Measurements from ENCODE around the gene PNPLA7. TPM values are rescaled to one million over a fixed set of nuclear protein-coding genes. Genes with fewer than 3 reads are reported as not detected.

PNPLA7 gene
- total RNA-seq, 1 donor from 2014 or later, result 13.5 TPM

DNA sequence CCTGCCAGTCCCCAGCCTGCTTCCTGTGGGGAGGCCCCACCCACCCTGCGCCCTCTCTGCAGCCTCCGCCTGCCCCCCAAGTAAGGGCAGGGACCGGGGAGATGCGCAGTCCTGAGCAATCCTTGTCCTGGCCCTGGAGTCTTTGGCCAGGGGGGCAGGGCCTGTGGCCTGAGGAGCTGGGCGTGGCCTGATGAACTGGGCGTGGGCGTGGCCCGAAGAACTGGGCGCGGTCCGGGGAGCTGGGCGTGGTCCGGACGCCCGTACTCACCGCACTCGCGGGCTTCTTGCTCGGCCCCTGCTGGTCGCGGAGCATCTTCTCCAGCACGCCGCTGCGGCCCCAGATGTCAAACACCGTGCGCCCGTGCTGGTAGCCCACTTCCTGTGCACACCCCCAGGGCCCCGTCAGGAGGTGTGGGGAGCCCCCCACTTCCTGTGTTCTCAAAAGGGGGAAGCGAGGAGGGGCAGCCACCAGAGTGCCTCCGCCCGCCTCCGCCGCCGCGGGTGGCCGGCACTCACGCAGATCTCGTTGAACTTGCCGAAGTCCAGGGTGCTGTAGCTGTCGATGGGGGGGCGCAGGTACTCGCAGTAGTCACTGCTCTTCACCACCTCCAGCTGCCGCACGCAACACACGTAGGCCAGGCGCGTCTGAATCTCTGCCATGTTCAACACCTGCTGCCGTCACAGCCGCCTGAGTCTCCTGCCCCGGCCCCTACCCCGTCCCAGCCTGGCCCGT, 88.4 kb downstream of the PNPLA7 start:
- Histone ChIP-seq H3K4me3 (no peak overlapping the region), H3K27ac (no peak overlapping the region), H3K4me1 (peaks cover 15 to 16% of the 10 kb centered on the region in 2 donors), H3K27me3 (no peaks in the 10 kb centered on the region), H3K9me3 (no peaks in the 10 kb centered on the region), H3K36me3 (peaks cover 0 to 3% of the 10 kb centered on the region in 2 donors)
- intact Hi-C loops (cut with DNase I), result no loop called here
- TF ChIP-seq, protein P1, sequence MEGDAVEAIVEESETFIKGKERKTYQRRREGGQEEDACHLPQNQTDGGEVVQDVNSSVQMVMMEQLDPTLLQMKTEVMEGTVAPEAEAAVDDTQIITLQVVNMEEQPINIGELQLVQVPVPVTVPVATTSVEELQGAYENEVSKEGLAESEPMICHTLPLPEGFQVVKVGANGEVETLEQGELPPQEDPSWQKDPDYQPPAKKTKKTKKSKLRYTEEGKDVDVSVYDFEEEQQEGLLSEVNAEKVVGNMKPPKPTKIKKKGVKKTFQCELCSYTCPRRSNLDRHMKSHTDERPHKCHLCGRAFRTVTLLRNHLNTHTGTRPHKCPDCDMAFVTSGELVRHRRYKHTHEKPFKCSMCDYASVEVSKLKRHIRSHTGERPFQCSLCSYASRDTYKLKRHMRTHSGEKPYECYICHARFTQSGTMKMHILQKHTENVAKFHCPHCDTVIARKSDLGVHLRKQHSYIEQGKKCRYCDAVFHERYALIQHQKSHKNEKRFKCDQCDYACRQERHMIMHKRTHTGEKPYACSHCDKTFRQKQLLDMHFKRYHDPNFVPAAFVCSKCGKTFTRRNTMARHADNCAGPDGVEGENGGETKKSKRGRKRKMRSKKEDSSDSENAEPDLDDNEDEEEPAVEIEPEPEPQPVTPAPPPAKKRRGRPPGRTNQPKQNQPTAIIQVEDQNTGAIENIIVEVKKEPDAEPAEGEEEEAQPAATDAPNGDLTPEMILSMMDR (IDR thresholded peaks at IDR 0.05), result no peak
- no peak for DNase-seq (ENCODE audit: low spot score in 2 of 2)

DNA sequence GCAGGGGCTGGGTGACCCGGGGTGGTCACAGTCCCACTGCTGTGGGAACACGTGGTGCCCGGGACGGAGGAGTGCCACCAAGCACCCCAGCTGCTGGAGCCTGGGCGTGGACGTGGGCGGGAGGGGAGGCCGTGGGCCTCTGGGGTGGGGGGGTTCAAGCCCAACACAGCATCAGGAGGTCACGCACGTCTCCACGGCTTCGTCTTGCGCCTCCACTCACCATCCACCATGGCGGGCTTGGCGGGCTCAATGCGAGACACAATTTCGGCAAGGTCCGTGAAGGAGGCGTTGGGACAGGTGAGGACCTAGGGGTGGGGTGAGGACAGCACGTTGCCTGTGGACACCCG, 88.9 kb downstream of the PNPLA7 start:
- intact Hi-C loops (cut with DNase I), result no loop called here
- Histone ChIP-seq H3K27me3 (no peaks in the 10 kb centered on the region), H3K9me3 (no peaks in the 10 kb centered on the region), H3K36me3 (peaks cover 0 to 3% of the 10 kb centered on the region in 2 donors), H3K27ac (no peak overlapping the region), H3K4me3 (no peak overlapping the region), H3K4me1 (peaks cover 19% of the 10 kb centered on the region in 2 donors)
- TF ChIP-seq, protein P1 (IDR thresholded peaks at IDR 0.05), result no peak
- DNase-seq (ENCODE audit: low spot score in 2 of 2), result no peak

DNA sequence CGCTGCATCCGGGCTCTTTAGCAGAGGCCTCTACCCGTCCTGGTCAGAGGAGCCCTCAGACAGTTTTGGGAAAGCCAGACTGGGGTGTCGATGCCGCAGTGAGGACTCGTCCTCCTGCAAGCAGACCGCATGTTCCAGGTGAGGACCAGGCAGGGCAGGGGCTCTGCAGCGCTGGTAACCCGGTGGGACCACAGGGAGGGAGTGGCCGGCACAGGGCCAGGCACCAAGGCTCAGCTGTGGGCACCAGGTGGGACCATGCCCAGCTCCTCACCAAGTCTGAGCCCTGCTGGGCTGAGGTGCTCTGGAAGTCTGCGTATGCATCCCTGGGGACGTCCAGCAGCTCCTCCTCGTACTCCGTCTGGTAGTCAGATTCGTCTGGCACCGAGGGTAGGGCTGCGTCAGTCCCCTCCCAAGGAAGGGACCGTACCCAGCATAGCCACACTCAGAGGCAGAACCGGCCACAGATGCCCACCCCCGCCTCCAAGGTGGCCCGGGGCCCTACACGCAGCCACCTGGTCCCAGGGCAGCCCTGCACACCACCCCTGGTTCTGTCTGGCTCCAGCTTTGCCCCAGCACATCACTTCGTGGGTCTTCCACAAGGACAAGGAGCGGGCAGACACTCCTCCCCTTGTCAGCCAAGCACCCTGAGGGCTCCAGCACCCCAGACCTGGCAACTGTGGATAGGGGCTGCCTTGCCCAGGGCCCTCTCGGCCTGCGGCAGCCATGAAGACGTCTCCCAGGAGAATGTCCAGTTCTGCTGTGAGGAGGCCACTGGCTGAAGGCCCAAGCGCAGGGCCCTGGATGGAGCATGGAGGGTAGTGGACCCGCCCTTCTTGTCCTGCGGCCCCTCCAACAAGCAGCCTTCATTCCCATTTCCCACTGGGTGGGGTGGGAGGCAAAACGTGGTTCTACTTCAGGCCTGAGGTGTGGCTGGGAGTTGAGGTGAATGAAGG, 89.6 kb downstream of the PNPLA7 start:
- Histone ChIP-seq H3K4me1 (peaks cover 25 to 26% of the 10 kb centered on the region in 2 donors), H3K36me3 (peaks cover 3 to 7% of the 10 kb centered on the region in 2 donors), H3K4me3 (no peak overlapping the region), H3K27me3 (no peaks in the 10 kb centered on the region), H3K27ac (no peak overlapping the region), H3K9me3 (no peaks in the 10 kb centered on the region)
- TF ChIP-seq, protein P1 (IDR thresholded peaks at IDR 0.05), result no peak
- no peak for DNase-seq (ENCODE audit: low spot score in 2 of 2)
- intact Hi-C loops (cut with DNase I), result no loop called here

DNA sequence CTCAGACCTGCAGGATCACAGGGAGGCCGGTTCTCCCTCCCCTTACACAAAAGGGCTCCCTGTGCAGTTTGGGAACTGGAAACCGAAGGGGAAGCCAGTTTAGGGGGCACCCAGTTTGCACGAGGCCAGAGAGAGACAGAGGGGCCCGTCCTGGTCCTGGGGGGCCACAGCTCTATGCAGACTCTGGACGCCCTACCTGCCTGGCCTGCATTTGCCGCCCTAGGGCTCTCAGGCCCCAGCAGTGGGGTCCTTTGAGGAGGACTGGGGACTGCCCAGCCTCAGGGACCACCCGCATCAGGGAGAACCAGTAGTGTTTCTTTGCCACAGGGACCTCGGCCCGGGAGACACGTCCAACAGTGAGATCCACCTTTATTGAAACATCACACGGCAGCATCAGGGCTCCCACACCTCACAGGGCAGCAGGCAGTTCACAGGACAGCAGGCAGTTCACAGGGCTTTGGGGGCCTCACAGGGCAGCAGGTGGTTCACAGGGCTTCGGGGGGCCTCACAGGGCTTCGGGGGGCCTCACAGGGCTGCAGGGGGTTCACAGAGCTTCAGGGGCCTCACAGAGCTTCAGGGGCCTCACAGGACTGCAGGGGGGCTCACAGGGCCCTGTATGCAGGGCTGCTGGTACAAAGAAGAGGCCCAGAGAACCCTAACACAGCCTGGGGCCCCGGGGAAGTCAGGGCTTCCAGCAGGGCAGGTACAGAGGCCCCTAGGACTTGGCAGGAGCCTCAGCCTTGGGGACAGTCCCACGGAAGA, 90.4 kb downstream of the PNPLA7 start:
- peak overlapping the region; percentile 67 to 89 for H3K4me3 ChIP-seq
- H3K4me1 ChIP-seq, result peaks cover 34% of the 10 kb centered on the region in 2 donors
- H3K27me3 ChIP-seq, result no peaks in the 10 kb centered on the region
- intact Hi-C loops (cut with DNase I), result loop anchor here (1.0 to 10.0 kb wide), 4 partner anchors 36 to 372 kb away; partner anchors contain the start of genes ARRDC1, EXD3, MAN1B1 and MRPL41
- peak overlapping the region; percentile 71 to 72 for H3K27ac ChIP-seq
- H3K36me3 ChIP-seq, result peaks cover 12 to 16% of the 10 kb centered on the region in 2 donors
- TF ChIP-seq, protein P1 (IDR thresholded peaks at IDR 0.05), result no peak
- peak in 1 of 2 donors; percentile 62 for DNase-seq (ENCODE audit: low spot score in 2 of 2)
- no peaks in the 10 kb centered on the region for H3K9me3 ChIP-seq

DNA sequence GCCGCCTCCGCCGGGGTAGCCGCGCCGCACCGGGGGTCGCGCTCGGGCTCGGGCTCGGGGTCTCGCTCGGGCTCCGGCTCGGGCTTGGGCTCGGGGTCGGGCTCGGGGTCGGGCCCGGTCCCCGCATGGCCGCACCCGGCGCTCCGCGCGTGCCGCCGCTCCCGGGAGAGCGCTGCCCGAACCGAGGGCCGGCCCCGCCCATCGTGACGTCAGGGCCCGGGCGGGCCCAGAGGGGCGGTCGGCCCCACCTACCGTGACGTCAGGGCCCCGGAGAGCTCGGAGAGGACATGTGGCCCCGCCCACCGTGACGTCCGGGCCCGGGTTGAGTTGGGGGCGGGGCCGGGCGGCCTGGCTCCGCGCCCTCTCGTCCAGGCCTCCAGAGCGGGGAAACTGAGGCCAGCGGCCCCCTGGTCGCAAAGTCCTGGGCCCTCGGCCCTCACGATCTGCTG, 91.0 kb downstream of the PNPLA7 start, which contains the start of gene NSMF:
Gene NSMF, minus strand, starts transcription at position 183 of the 449 bp plus-strand sequence. CDS start 232 bp downstream, outside the sequence.
- no peaks in the 10 kb centered on the region for H3K9me3 ChIP-seq
- H3K27ac ChIP-seq, result peak within 1 kb of the TSS; percentile 92 to 95
- peaks cover 12 to 21% of the 10 kb centered on the region in 2 donors for H3K36me3 ChIP-seq
- H3K4me1 ChIP-seq, result peaks cover 40% of the 10 kb centered on the region in 2 donors
- DNase-seq (ENCODE audit: low spot score in 2 of 2), result peak; percentile 67 to 95
- TF ChIP-seq, protein P1 (IDR thresholded peaks at IDR 0.05), result peak in 1 of 3 experiments; percentile 31
- intact Hi-C loops (cut with DNase I), result loop anchor here (1.0 to 10.0 kb wide), 4 partner anchors 36 to 372 kb away; partner anchors contain the start of genes ARRDC1, EXD3, MAN1B1 and MRPL41
- H3K27me3 ChIP-seq, result no peaks in the 10 kb centered on the region
- peak within 1 kb of the TSS; percentile 67 to 89 for H3K4me3 ChIP-seq

Measured in ascending aorta (tissue), 2 donors.